Measurements from ENCODE around the gene LCT. TPM values are rescaled to one million over a fixed set of nuclear protein-coding genes. Genes with fewer than 3 reads are reported as not detected.
A peak's percentile ranks its signal among the peaks of the same experiment; 100 is the strongest.

The LCT gene
- total and polyA plus RNA-seq, 9 of the 15 experiments (the other 6 are each of a cell fraction or from before 2014, with no cell fraction given), result 0.01 to 0.04 (median 0.03) TPM; not detected in 4

DNA sequence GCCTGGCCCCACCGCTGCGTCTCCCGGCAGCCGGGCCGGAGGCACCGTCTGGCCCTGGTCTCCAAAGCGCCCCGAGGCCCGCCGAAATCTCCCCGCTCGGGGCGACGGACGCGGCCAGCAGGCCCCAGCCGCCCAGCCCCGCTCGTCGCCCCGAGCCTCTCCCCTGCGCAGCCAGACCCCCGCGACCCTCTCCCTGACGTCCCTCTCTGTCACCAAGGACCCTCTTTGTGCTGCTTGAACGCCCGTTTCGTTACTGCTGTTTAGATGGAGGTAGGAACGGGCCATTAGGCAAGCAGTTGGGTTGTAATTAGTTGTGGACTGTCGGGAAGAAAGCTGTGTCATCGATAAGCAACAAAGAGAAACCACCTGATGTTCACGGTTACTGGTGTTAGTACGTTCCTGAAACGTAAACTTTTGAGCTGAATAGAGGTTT is 94.6 kb downstream of the LCT start (continued):
- TF ChIP-seq HINFP (tag; conservative IDR thresholded peaks at IDR 0.05; ENCODE audit: low read depth) (no peak), PKNOX1 (IDR thresholded peaks at IDR 0.05) (no peak), NFRKB (IDR thresholded peaks at IDR 0.05; ENCODE audit: low read depth) (no peak), UBTF (IDR thresholded peaks at IDR 0.05; ENCODE audit: borderline replicate concordance in 1 of 2, low read depth in 2 of 2, low read length in 2 of 2) (peak; percentile 31 to 74; a peak in 2 of 4 replicates), PHF21A (IDR thresholded peaks at IDR 0.05; ENCODE audit: borderline replicate concordance, low read depth) (no peak), TEAD2 (tag; IDR thresholded peaks at IDR 0.05) (no peak), KDM5B (IDR thresholded peaks at IDR 0.05; ENCODE audit: insufficient replicate concordance, low read depth, low read length) (no peak), MLLT1 (IDR thresholded peaks at IDR 0.05) (peak in 1 of 2 experiments; percentile 69; a peak in 2 of 4 replicates), NR3C1 (CRISPR knock-in tag; IDR thresholded peaks at IDR 0.05) (no peak), RBM22 (IDR thresholded peaks at IDR 0.05; ENCODE audit: low read depth, low read length, poor library complexity, severe bottlenecking) (peak; percentile 77), RUNX1 (IDR thresholded peaks at IDR 0.05; ENCODE audit: low read depth) (no peak), KDM4B (IDR thresholded peaks at IDR 0.05; ENCODE audit: borderline replicate concordance in 2 of 2, low read depth in 1 of 2) (no peak), LCOR (CRISPR knock-in tag; IDR thresholded peaks at IDR 0.05) (no peak), ZNF609 (CRISPR knock-in tag; IDR thresholded peaks at IDR 0.05; ENCODE audit: borderline replicate concordance) (no peak), NCOA1 (IDR thresholded peaks at IDR 0.05; ENCODE audit: low read depth) (no peak), POLR2AphosphoS5 (IDR thresholded peaks at IDR 0.05; ENCODE audit: control insufficient read depth, insufficient read depth, low read depth, low read length) (peak; percentile 66; the same call in 1 of the 2 replicates)

Measured in K562 (cell line).